Activated T-helper 17 cell treated with anti-CD3 and anti-CD28 coated beads, Interleukin-2, amount 50 U/mL, for 72 hours (primary cell): ENCODE results near the gene DCP1B. TPM values are rescaled to one million over a fixed set of nuclear protein-coding genes. Genes with fewer than 3 reads are reported as not detected.

Experiments
- ATAC-seq: fragments of 150-1000 bp; cut with Tn5 transposase; replicated peaks from 2 replicates; pipeline ENCODE4 v1.10.0; 2021; ENCODE audit warnings: mild to moderate bottlenecking, moderate library complexity
- H3K27ac Mint-ChIP-seq: one replicate; pipeline ENCODE4 v1.8.0; 2022; ENCODE audit warnings: mixed read lengths
- H3K27me3 Mint-ChIP-seq: one replicate; pipeline ENCODE4 v1.8.0; 2022; ENCODE audit warnings: mixed read lengths
- H3K36me3 Mint-ChIP-seq: one replicate; pipeline ENCODE4 v1.8.0; 2022; ENCODE audit warnings: low read depth, mild to moderate bottlenecking, mixed read lengths
- H3K4me1 Mint-ChIP-seq: one replicate; pipeline ENCODE4 v1.8.0; 2022; ENCODE audit warnings: mixed read lengths
- H3K4me3 Mint-ChIP-seq: one replicate; pipeline ENCODE4 v1.8.0; 2022; ENCODE audit warnings: mild to moderate bottlenecking, mixed read lengths
- H3K9me3 Mint-ChIP-seq: one replicate; pipeline ENCODE4 v1.8.0; 2022; ENCODE audit warnings: mixed read lengths
- total RNA-seq, 2 donors: library from RNA; stranded (reverse); gene quantifications; one replicate each; pipeline ENCODE4 v1.2.3, GENCODE V29; 2022

Gene DCP1B
- total RNA-seq, 2 donors from 2014 or later: 16.9 to 19.7 TPM

DNA sequence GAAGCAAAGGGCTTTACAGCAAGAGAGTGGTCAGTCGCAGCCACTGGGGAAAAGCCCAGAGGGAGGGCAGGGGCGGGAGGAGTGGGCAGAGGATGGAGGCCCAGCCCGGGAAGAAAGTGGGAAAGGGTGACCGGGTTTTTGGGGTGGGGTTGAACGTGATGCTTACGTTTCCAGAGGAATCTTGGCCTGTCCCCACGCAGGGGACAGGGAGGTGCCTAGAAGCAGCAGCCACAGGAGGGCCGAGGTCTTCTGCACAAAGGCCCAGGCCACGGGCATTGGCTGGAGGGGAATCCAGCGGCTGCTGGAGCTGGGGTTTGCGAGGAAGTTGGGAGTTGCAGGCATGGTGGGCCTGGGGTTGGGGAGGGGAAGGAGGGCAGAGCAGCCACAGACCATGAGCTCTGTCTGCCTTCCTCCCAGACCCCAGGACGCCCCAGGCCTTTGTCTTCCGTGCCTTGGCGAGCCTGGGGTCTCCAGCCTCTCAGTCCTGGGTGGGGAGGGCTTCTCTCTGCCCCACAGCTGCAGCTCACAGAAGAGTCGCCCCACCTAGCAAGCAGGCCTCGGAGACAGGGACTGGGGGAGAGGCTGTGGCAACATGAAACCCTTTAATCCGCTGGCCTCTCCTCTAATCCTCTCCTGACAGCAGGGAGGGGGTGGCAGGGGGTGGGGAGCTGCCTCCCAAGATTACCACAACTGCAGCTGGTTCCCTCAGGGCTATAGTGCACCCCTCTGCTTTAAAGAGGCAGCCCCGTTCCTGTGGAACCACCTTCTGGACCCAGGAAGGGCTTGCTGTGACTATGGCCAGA is 86.0 kb downstream of the DCP1B start, which contains the start of gene CACNA2D4:
Gene CACNA2D4, minus strand, starts transcription at position 572 of the 803 bp plus-strand sequence. Its CDS starts 179 bp downstream, at position 393.
- H3K9me3 Mint-ChIP-seq: no peaks in the 10 kb centered on the region
- no peak for ATAC-seq
- H3K36me3 Mint-ChIP-seq: no peaks in the 10 kb centered on the region

DNA sequence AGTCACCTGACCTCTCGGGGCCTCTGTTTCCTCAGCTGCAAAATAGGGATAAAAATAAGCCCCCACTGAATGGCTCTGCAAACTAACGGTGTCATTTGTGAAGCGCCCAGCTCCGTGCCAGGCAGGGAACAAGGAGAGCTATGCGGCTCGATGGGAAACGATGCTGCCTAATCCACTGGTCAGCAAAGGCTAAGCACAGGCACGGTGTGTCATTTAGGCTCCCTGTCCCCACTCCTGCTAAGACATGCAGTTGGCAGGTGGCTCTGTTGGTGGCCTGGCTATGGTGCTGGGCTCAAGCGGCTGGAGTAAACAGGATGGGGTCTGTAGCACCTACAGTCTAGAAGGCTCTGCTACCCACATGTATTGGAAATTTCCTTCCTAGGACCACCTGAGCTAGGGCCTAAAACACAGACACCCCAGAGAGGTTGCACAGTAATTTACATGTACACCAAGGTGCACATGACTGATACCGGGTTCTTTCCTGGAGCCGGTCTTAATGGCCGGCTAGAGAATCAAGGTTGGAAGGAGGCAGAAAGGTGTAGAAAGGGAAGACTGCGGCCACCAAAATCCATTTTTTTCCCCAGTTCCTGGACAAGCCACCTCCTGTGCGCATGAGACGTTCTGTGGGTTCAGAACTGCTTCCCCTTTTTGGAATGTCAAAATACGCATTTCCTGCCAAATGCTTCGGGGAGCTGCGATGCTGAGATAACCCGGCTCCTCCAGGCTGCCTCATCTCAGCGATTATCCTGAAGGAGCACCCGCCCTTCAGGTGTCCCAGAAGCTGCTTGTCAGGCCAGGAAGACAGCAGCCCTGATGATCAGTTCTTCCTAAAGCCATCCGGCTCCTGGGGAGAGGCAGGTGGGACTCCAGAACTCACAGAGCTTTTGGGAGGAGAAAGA is 86.8 kb downstream of the DCP1B start:
- Mint-ChIP-seq H3K27me3 (peaks cover 3% of the 10 kb centered on the region), H3K4me1 (peaks cover 16% of the 10 kb centered on the region), H3K36me3 (no peaks in the 10 kb centered on the region), H3K9me3 (no peaks in the 10 kb centered on the region), H3K27ac (no peak overlapping the region), H3K4me3 (no peak overlapping the region)
- ATAC-seq: no peak

More for the DNA sequence above, 86.0 kb downstream of the DCP1B start, which contains the start of gene CACNA2D4:
- H3K4me1 Mint-ChIP-seq: peaks cover 16% of the 10 kb centered on the region
- H3K27ac Mint-ChIP-seq: no peak within 1 kb of the TSS
- peaks cover 3% of the 10 kb centered on the region for H3K27me3 Mint-ChIP-seq
- no peak within 1 kb of the TSS for H3K4me3 Mint-ChIP-seq

DNA sequence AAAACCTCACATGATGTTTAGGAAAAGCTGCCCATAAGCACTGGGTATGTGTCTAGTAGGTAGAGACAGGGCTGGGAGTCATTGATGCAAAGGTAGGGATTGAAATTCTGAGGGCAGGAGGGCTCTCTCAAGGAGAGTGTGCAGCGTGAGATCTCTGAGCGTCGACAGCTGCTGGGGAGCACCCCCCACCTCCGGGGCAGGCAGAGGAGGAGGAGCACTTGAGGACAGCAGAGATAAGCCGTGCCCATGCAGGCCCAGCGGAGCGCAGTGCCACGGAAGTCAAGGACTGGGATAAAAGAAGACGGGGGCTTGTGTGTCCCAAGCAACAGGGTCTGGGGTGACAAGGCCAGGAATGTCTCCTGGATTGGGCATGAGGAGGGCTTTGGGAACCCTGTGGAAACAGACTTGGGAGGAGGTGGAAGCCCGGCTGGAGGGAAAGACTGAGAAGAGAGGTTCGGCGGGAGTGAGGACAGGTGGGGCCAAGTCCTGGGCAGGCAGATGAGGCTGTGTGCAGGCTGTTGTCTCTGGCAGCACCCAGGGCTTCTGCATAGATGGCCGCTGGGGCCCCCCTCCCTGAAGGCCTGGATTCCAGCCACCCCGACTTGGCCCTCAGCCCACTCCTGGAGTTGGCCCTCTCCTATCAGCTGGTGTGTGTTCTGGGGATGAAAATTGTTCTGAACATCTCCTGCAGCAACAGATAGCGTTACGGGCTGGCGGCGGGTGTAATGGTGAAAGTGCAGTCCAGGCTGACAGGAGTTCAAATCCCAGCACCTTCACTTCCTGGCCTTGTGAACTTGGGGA is 87.7 kb downstream of the DCP1B start:
- Mint-ChIP-seq H3K4me1 (peaks cover 16% of the 10 kb centered on the region), H3K36me3 (no peaks in the 10 kb centered on the region), H3K27me3 (peaks cover 3% of the 10 kb centered on the region), H3K4me3 (peak overlapping the region; percentile 61), H3K9me3 (no peaks in the 10 kb centered on the region), H3K27ac (peak overlapping the region; percentile 77)
- ATAC-seq: no peak

DNA sequence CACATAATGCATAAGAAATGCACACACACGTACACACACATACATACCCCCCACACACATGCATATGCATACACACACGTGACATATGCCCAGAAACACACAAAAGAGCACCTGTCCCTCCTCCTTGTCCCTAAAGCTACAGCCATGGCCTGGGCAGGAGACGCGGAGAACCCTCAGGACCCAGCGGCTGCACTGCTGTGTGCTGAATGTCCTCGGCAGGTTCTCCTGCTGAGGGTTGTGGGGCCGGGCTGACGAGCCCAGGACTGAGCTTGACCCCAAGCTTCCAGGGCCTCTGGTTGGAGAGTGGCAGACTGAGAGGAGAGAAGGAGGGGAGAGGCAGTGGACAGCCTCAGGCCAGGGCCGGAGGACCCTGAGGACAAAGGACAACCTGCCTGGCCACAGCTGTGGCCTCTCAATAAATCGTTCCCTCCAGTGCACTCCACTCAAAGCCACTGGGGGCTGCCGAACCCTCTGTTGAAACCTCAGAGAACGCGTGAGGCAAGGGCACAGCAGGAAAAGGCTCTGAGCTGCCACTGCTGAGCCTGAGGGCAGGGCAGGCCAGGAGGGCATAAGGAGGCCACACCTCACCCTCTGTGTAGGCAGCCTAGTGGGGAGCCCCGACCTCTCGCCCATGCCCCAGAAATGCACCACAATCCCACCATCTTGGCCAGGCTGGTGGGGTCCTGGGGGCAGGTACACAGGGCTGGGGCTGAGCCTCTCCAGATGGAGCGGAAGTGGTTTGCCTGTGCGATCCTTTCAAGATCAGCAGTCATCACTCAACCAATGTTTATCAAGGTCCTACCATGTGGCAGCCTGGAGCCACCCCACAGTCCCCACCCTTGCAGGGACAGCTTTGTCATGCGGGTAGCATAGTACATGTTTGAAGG is 88.9 kb downstream of the DCP1B start:
- no peaks in the 10 kb centered on the region for H3K9me3 Mint-ChIP-seq
- H3K36me3 Mint-ChIP-seq: no peaks in the 10 kb centered on the region
- H3K27ac Mint-ChIP-seq: peak overlapping the region; percentile 77
- H3K4me1 Mint-ChIP-seq: peaks cover 16% of the 10 kb centered on the region
- ATAC-seq: peak; percentile 88
- peaks cover 6% of the 10 kb centered on the region for H3K27me3 Mint-ChIP-seq
- peak overlapping the region; percentile 61 for H3K4me3 Mint-ChIP-seq

DNA sequence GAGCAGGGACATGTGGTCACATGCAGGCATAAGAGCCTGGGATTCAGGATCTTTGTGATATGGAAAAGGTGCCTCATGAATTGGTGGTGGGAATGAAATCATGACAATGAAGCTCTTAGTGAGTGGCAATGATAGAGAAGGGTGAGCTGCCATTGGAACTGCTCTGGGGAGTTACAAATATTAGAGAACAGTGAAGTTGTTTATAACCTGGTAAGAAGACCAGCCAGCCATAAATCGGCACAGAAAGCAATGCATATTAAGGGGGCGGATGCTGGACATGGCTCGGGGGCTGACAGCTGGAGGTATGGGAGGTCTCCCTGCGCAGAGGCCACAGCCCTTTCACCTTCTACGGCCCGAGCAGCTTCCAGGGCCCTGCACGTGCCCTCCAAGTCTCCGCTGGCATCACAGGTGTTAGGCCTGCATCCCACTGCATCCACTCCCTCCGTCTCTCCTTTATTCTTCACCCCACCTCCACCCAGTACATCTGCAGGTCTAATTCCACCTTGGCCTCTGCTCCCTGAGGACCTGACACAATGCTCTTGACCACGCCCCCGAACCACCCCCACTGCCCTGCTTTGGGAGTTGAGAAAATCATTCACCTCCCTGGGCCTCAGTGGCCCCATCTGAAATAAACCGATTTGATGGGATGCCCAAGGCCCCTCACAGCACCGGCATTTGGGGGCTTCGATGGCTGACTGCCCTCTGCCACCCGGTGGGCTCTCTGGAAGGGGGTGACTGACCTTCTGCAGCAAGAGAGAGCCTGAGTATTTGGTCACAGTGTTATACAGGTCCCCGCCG is 89.9 kb downstream of the DCP1B start:
- no peak for ATAC-seq
- H3K4me1 Mint-ChIP-seq: peaks cover 16% of the 10 kb centered on the region
- H3K9me3 Mint-ChIP-seq: no peaks in the 10 kb centered on the region
- peaks cover 6% of the 10 kb centered on the region for H3K27me3 Mint-ChIP-seq
- no peak overlapping the region for H3K4me3 Mint-ChIP-seq
- H3K27ac Mint-ChIP-seq: no peak overlapping the region
- H3K36me3 Mint-ChIP-seq: no peaks in the 10 kb centered on the region

DNA sequence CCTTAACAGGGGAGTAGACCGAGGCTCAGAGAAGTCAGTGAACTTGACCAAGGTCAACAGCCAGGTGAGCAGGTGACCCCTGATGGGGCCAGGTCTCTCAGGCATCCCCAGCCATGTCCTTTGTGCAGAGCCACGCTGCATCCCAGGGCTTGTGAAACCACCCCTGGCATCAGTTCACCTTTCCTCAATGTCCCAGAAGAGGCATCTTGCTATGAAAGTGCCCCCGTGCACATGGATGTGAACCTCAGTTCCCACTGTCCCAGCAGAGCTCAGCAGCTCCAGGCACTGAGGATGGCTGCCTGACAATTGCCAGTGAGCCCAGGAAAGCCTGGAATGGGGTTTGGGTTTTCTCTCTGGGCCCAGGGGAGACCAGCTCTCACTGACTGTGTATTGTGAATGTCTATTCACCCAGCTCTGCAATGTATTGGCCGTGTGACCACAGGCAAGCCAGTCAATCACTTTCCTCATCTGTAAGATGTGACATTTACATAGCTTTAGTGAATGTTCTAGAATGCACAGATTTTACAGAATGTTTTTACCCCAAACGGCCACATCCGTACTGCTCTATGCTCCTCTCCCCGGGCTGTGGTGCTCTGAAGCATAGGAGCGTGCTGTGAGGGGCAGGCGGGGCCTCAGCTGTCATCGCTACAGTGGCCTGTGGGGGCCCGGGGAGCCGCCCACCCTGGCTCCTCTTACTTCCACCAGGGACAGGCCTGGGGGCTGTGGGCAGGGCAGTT is 90.7 kb downstream of the DCP1B start:
- Mint-ChIP-seq H3K36me3 (no peaks in the 10 kb centered on the region), H3K4me1 (peaks cover 16% of the 10 kb centered on the region)

DNA sequence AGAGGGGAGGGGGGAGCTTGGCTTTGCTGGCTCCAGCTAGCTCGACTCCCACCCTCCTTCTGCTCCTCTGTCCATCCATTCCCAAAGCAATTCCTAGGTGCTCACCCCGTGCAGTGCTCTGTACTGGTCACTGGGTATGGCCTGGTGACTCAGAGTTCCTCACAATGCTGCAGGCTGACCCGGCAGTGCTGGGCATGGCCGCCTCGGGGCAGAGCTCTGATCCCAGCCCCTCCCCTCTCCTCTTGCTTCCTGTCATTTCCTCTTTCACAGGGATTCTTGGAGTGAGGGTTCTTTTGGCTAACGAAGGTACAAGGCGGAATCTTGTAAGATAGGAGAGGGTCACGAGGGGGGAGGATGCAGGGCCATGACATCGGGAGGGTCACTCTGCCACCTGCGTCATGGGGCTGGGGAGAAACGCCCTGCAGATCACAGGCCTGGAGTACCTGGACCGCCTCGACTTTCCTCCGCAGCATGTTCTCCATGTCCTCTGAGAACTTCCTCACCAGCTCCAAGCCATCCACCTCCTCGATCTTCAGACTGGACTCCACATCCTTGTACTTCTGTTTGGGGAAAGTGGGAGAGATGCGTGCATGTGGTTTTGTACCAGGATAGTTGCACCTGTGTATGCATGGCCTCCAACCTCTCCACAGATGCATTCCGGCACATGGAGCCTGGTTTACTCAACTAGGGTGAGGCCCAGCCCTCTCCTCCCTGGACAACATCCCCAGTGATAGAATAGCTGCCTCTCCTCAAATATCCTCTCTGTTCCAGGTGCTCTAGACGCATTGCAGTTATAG is 91.5 kb downstream of the DCP1B start:
- H3K27me3 Mint-ChIP-seq: peaks cover 6% of the 10 kb centered on the region
- ATAC-seq: no peak
- H3K9me3 Mint-ChIP-seq: no peaks in the 10 kb centered on the region

More for the DNA sequence above, 90.7 kb downstream of the DCP1B start:
- Mint-ChIP-seq H3K27ac (no peak overlapping the region), H3K4me3 (no peak overlapping the region), H3K27me3 (peaks cover 6% of the 10 kb centered on the region), H3K9me3 (no peaks in the 10 kb centered on the region)
- ATAC-seq: no peak

DNA sequence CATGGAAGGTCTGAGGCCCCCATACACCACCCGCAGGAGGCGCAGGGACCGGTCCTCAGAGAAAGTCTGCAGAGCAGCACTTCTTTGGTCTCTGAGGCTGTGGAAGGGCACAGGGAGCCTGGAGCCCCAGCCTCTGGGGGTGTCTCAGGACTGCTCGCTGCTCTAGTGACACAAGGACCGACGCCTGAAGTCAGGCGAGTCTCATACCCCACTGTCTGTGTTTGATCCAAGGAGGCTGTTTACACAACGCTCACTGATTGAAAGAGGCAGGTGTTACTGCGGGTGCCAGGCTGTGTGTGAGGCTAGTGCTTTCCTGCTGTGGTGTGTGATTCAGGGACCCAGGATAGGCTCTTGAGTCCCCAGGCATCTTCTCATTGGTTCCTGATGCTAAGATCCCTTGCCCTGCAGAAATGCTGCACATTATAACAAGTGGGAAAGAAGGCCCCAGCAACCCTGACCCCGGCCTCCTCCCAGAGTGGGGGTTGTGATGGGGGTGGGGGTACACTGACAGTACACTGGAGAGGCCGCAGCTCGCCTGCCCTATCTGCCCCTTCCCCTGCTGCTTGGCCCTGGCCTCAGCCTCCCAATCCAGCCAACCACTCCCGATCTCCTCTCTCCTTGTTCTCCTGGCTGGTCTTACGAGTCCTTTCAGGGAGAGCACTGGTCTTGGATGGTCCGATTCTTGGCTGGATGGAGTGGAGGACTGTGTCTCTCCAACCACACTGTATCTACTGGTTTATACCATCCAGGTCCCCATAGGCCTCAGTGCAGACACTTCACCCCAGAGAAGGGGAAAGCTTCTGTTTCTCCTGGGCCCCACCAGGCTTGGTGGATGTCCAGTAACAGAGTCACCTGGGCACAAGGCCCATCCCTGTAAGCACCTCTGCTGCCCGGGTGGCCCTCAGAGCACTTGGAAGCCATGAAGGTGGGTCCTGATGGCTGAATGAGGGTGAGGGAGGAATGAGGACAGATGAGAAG is 92.4 kb downstream of the DCP1B start:
- peaks cover 16% of the 10 kb centered on the region for H3K4me1 Mint-ChIP-seq
- no peak for ATAC-seq

More for the DNA sequence above, 91.5 kb downstream of the DCP1B start:
- H3K36me3 Mint-ChIP-seq: no peaks in the 10 kb centered on the region
- no peak overlapping the region for H3K4me3 Mint-ChIP-seq
- peaks cover 16% of the 10 kb centered on the region for H3K4me1 Mint-ChIP-seq
- H3K27ac Mint-ChIP-seq: no peak overlapping the region

DNA sequence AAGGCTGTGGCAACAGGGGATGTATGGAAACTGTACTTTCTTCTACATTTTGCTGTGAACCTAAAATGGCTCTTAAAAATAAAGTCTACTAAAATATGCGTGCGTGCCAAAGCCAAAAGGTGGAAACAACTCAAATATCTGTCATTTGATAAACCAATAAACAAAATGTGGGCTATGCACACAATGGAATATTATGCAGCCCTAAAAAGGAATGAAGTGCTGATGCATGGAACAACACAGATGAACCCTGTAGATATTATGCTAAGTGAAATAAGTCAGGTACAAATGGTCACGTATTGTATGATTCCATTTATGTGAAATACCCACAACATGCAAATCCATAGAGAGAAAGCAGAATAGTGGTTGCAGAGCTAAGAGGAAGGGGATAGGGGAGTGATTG is 93.8 kb downstream of the DCP1B start:
- Mint-ChIP-seq H3K27ac (no peak overlapping the region), H3K27me3 (peaks cover 3% of the 10 kb centered on the region), H3K4me3 (no peak overlapping the region), H3K4me1 (peaks cover 5% of the 10 kb centered on the region), H3K9me3 (peaks cover 5% of the 10 kb centered on the region), H3K36me3 (no peaks in the 10 kb centered on the region)
- no peak for ATAC-seq

More for the DNA sequence above, 92.4 kb downstream of the DCP1B start:
- H3K4me3 Mint-ChIP-seq: no peak overlapping the region
- peaks cover under 1% of the 10 kb centered on the region for H3K9me3 Mint-ChIP-seq
- H3K36me3 Mint-ChIP-seq: no peaks in the 10 kb centered on the region
- peaks cover 6% of the 10 kb centered on the region for H3K27me3 Mint-ChIP-seq
- H3K27ac Mint-ChIP-seq: no peak overlapping the region

DNA sequence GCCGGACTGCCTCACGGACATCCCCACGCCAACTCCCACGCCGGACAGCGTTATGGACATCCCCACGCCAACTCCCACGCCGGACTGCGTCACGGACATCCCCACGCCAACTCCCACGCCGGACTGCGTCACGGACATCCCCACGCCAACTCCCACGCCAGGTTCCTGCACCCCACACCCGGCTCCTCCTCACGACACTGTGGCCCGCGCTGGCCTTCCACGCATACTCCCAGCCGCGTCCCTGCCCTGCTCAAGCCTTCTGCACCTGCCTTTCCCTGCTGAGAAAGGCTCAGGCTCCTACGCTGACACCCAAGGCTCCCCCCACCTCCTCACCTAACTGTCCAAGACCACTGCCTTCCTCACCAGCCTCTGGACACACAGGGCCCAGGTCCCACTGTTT is 95.5 kb downstream of the DCP1B start:
- Mint-ChIP-seq H3K27ac (no peak overlapping the region), H3K4me3 (no peak overlapping the region), H3K27me3 (peaks cover 3% of the 10 kb centered on the region), H3K36me3 (no peaks in the 10 kb centered on the region), H3K9me3 (peaks cover 5% of the 10 kb centered on the region), H3K4me1 (no peaks in the 10 kb centered on the region)
- no peak for ATAC-seq
